Measurements from ENCODE around the gene TMEM256. TPM values are rescaled to one million over a fixed set of nuclear protein-coding genes. Genes with fewer than 3 reads are reported as not detected.
"Not testable (repeated sequence)": the region's sequence is repeated elsewhere in the genome, so short reads cannot be mapped to it uniquely, and the experiment has no call there.

The TMEM256 gene
- total RNA-seq, 1 donor from 2014 or later, result 189 TPM

GRCh38 chr17:7383742-7384488 is 20.0 kb downstream of the TMEM256 start:
- no peak for DNase-seq (ENCODE audit: low read depth, low spot score)

- DNase-seq (ENCODE audit: low read depth, low spot score), result no peak
These were observed 20.5 kb downstream of the TMEM256 start for GRCh38 chr17:7383371-7383741.

- no peak for DNase-seq (ENCODE audit: low read depth, low spot score)
These were observed 21.0 kb downstream of the TMEM256 start for GRCh38 chr17:7382901-7383300.

- DNase-seq (ENCODE audit: low read depth, low spot score), result no peak
These were observed 22.8 kb downstream of the TMEM256 start, which contains the start of gene TNK1 for GRCh38 chr17:7380855-7381683. Gene TNK1, plus strand, starts transcription at chr17:7381089. Its CDS starts 1,838 bp downstream, at chr17:7382927.

- no peak for DNase-seq (ENCODE audit: low read depth, low spot score)
These were observed 23.6 kb downstream of the TMEM256 start for GRCh38 chr17:7380321-7380720.

GRCh38 chr17:7379134-7379533 is 24.8 kb downstream of the TMEM256 start:
- no peak for DNase-seq (ENCODE audit: low read depth, low spot score)

- DNase-seq (ENCODE audit: low read depth, low spot score), result no peak
These were observed 29.5 kb downstream of the TMEM256 start for GRCh38 chr17:7374353-7374752.

GRCh38 chr17:7370853-7371252 is 33.0 kb downstream of the TMEM256 start:
- DNase-seq (ENCODE audit: low read depth, low spot score), result no peak

GRCh38 chr17:7369825-7370224 is 34.1 kb downstream of the TMEM256 start:
- no peak for DNase-seq (ENCODE audit: low read depth, low spot score)

GRCh38 chr17:7368599-7368994 is 35.3 kb downstream of the TMEM256 start:
- not testable (repeated sequence) for DNase-seq (ENCODE audit: low read depth, low spot score)

GRCh38 chr17:7367918-7368598 is 35.8 kb downstream of the TMEM256 start:
- DNase-seq (ENCODE audit: low read depth, low spot score), result no peak

- no peak for DNase-seq (ENCODE audit: low read depth, low spot score)
These were observed 36.8 kb downstream of the TMEM256 start for GRCh38 chr17:7367083-7367482.

GRCh38 chr17:7365963-7366362 is 37.9 kb downstream of the TMEM256 start:
- not testable (repeated sequence) for DNase-seq (ENCODE audit: low read depth, low spot score)

GRCh38 chr17:7363311-7363710 is 40.6 kb downstream of the TMEM256 start:
- no peak for DNase-seq (ENCODE audit: low read depth, low spot score)

GRCh38 chr17:7361906-7362305 is 42.0 kb downstream of the TMEM256 start:
- DNase-seq (ENCODE audit: low read depth, low spot score), result no peak

GRCh38 chr17:7357381-7357780 is 46.5 kb downstream of the TMEM256 start:
- DNase-seq (ENCODE audit: low read depth, low spot score), result no peak

GRCh38 chr17:7356756-7357155 is 47.1 kb downstream of the TMEM256 start:
- DNase-seq (ENCODE audit: low read depth, low spot score), result no peak

- DNase-seq (ENCODE audit: low read depth, low spot score), result no peak
These were observed 47.8 kb downstream of the TMEM256 start for GRCh38 chr17:7356072-7356549.

GRCh38 chr17:7355573-7355972 is 48.3 kb downstream of the TMEM256 start:
- DNase-seq (ENCODE audit: low read depth, low spot score), result no peak

- no peak for DNase-seq (ENCODE audit: low read depth, low spot score)
These were observed 48.8 kb downstream of the TMEM256 start, which contains the start of gene TMEM95 for GRCh38 chr17:7355053-7355452. Gene TMEM95, plus strand, starts transcription at chr17:7355156. Its CDS starts 49 bp downstream, at chr17:7355205.

- DNase-seq (ENCODE audit: low read depth, low spot score), result no peak
These were observed 49.5 kb downstream of the TMEM256 start for GRCh38 chr17:7354262-7354843.
